SU-DHL-6 (cell line): Measurements from ENCODE around the gene C5AR1.

ENCODE experiments used
- H2AFZ ChIP-seq: fragments of 200-600 bp; sonication (generic); 2 replicates; pipeline ENCODE4 v1.6.1; 2014; ENCODE audit warnings: low read depth, mild to moderate bottlenecking, moderate library complexity, mixed read lengths, antibody characterized with exemption, low read length; ENCODE audit not compliant: severe bottlenecking
- H3F3A ChIP-seq: fragments of 200-600 bp; shearing (Covaris generic); 2 replicates; pipeline ENCODE4 v1.6.0; 2016; ENCODE audit warnings: antibody characterized with exemption, mild to moderate bottlenecking; ENCODE audit not compliant: insufficient read depth
- H3K27ac ChIP-seq: fragments of 200-600 bp; sonication (generic); 2 replicates; pipeline ENCODE4 v1.5.1; 2016; ENCODE audit warnings: low read depth, mild to moderate bottlenecking, low read length, moderate library complexity, mixed read lengths
- H3K27me3 ChIP-seq: fragments of 200-600 bp; sonication (generic), shearing (Covaris generic); 2 replicates; pipeline ENCODE4 v1.6.0; 2014; ENCODE audit warnings: mild to moderate bottlenecking, low read length
- H3K36me3 ChIP-seq: fragments of 200-600 bp; sonication (generic); 2 replicates; pipeline ENCODE4 v1.6.1; 2014; ENCODE audit warnings: mild to moderate bottlenecking, low read length, mixed read lengths
- H3K4me2 ChIP-seq: fragments of 300-600, 200-600 bp; shearing (Covaris generic), sonication (generic); 2 replicates; pipeline ENCODE4 v1.6.0; 2014; ENCODE audit warnings: low read length, low read depth, mild to moderate bottlenecking; ENCODE audit not compliant: poor library complexity, severe bottlenecking
- H3K4me3 ChIP-seq: fragments of 200-600 bp; sonication (generic); 2 replicates; pipeline ENCODE4 v1.5.1; 2014; ENCODE audit warnings: antibody characterized with exemption, low read length, mild to moderate bottlenecking, mixed read lengths; ENCODE audit not compliant: insufficient read depth, poor library complexity, severe bottlenecking
- H3K79me2 ChIP-seq: fragments of 200-600 bp; sonication (generic); 2 replicates; pipeline ENCODE4 v1.6.1; 2014; ENCODE audit warnings: mild to moderate bottlenecking, low read length, moderate library complexity; ENCODE audit not compliant: insufficient read depth
- H3K9ac ChIP-seq: fragments of 200-600 bp; sonication (generic); 2 replicates; pipeline ENCODE4 v1.7.0; 2014; ENCODE audit warnings: mild to moderate bottlenecking, low read length
- H3K9me2 ChIP-seq: fragments of 200-600 bp; sonication (generic); replicated peaks from 2 replicates; pipeline ENCODE4 v1.6.1; 2014; ENCODE audit warnings: low read length; ENCODE audit not compliant: insufficient read depth
- H3K9me3 ChIP-seq: fragments of 200-600 bp; sonication (generic); 2 replicates; pipeline ENCODE4 v1.6.1; 2014; ENCODE audit warnings: low read length, mixed read lengths; ENCODE audit not compliant: insufficient read depth
- H4K20me1 ChIP-seq: fragments of 200-600 bp; sonication (generic); 2 replicates; pipeline ENCODE4 v1.6.1; 2014; ENCODE audit warnings: low read depth, mild to moderate bottlenecking, antibody characterized with exemption, low read length, moderate library complexity, mixed read lengths
- CTCF ChIP-seq: fragments of 200-600 bp; sonication (generic); IDR thresholded peaks from one replicate; pipeline ENCODE4 v1.5.1; 2017; ENCODE audit warnings: antibody characterized with exemption, mild to moderate bottlenecking, low read length, moderate library complexity; ENCODE audit not compliant: insufficient read depth, poor library complexity, severe bottlenecking
- EZH2phosphoT487 ChIP-seq: fragments of 200-600 bp; sonication (generic), shearing (Covaris generic); conservative IDR thresholded peaks from 2 replicates; pipeline ENCODE4 v1.6.1; 2018; ENCODE audit warnings: mild to moderate bottlenecking, antibody characterized with exemption, low read length, moderate library complexity, mixed read lengths

The C5AR1 gene

GRCh38 chr19:47356900-47357299 is 47.2 kb downstream of the C5AR1 start:
- Histone ChIP-seq H3K9me3 (no peaks in the 10 kb centered on the region), H3F3A (no peaks in the 10 kb centered on the region), H3K27ac (no peak overlapping the region), H3K4me2 (no peak overlapping the region), H3K36me3 (no peaks in the 10 kb centered on the region), H3K27me3 (no peaks in the 10 kb centered on the region), H4K20me1 (no peaks in the 10 kb centered on the region), H3K4me3 (no peak overlapping the region), H3K79me2 (peaks cover 13% of the 10 kb centered on the region; the same call in 1 of the 2 replicates), H2AFZ (no peak overlapping the region), H3K9ac (no peak overlapping the region), H3K9me2 (no peaks in the 10 kb centered on the region)
- TF ChIP-seq CTCF = no peak

DNA sequence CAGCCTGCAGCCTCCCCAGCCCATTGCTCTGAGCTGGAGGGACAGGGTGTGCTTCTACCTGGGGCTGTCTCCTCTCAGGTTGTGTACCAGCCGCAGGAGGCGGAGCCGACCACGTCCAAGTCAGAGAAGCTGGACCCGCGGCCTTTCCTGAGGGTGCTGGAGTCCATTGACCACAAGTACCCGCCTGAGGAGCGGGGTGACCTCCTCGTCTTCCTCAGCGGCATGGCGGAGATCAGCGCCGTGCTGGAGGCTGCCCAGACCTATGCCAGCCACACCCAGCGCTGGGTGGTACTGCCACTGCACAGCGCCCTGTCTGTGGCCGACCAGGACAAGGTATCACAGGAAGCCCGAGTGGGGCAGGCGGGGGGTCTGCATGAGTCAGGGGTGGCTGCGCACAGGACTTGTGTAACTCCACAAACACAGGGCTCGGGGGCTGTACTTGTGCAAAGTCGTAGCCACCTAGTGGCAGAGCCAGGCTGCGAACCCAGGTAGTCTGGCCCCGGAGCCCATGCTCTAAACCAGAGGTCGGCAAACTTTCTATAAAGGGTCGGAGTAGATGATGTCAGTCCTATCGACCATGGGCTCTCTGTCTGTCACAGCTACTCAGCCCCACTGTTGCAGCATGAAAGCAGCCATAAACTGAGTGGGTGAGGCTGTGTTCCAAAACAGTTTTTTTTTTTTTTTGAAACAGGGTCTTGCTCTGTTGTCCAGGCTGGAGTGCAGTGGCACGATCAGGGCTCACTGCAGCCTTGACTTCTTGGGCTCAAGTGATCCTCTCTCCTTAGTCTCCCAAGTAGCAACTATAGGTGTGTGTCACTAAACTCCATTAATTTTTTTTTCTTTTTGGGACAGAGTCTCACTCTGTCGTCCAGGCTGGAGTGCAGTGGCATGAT is 48.4 kb downstream of the C5AR1 start:
- Histone ChIP-seq H3K9ac (no peak overlapping the region), H4K20me1 (no peaks in the 10 kb centered on the region), H3K36me3 (no peaks in the 10 kb centered on the region)

DNA sequence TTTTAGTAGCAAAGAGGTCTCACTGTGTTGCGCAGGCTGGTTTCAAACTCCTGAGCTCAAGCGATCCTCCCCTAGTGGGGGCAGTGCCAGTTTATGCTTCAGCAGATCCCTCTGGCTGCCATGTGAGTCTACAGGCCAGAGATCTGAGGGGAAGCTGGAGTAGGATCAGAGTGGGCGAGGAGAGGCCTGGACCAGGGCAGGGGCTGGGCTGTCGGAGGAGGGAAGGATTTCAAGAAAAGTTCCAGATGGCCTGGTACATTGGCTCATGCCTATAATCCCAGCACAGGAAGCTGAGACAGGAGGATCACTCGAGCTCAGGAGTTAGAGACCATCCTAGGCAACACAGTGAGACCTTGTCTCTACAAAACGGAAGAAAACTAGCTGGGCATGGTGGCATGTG is 49.3 kb downstream of the C5AR1 start:
- H3K9me2 ChIP-seq = no peaks in the 10 kb centered on the region
- no peak overlapping the region for H3K27ac ChIP-seq
- no peaks in the 10 kb centered on the region for H3K9me3 ChIP-seq
- no peaks in the 10 kb centered on the region for H3K36me3 ChIP-seq
- no peaks in the 10 kb centered on the region for H3K79me2 ChIP-seq
- H4K20me1 ChIP-seq = no peaks in the 10 kb centered on the region
- H3F3A ChIP-seq = no peaks in the 10 kb centered on the region
- no peak overlapping the region for H2AFZ ChIP-seq
- H3K4me3 ChIP-seq = no peak overlapping the region
- TF ChIP-seq CTCF (no peak), EZH2phosphoT487 (no peak)
- H3K27me3 ChIP-seq = no peaks in the 10 kb centered on the region
- H3K4me2 ChIP-seq = no peak overlapping the region
- no peak overlapping the region for H3K9ac ChIP-seq

More for the DNA sequence above, 48.4 kb downstream of the C5AR1 start:
- no peak overlapping the region for H3K4me2 ChIP-seq
- H3K9me2 ChIP-seq = no peaks in the 10 kb centered on the region
- no peak overlapping the region for H3K27ac ChIP-seq
- H3K27me3 ChIP-seq = no peaks in the 10 kb centered on the region
- no peaks in the 10 kb centered on the region for H3F3A ChIP-seq
- TF ChIP-seq EZH2phosphoT487 (no peak), CTCF (no peak)
- no peak overlapping the region for H2AFZ ChIP-seq
- H3K79me2 ChIP-seq = 0 out of 2 replicates have a peak, but pooled peaks cover 4% of the 10 kb centered on the region
- no peak overlapping the region for H3K4me3 ChIP-seq
- no peaks in the 10 kb centered on the region for H3K9me3 ChIP-seq
